Liver (tissue), 9 donors: ENCODE results near the gene ZNF410. TPM values are rescaled to one million over a fixed set of nuclear protein-coding genes. Genes with fewer than 3 reads are reported as not detected.

Source experiments
- DNase-seq: peaks from one replicate; pipeline ENCODE4 v3.0.0-alpha.2; 2017; ENCODE audit warnings: low spot score
- H3K27ac ChIP-seq, 2 donors: one replicate each; pipeline ENCODE4 v1.7.0; 2013; ENCODE audit warnings: inconsistent platforms in 2 of 2, low read length in 2 of 2, control low read depth in 1 of 2, low read depth in 1 of 2, mild to moderate bottlenecking in 1 of 2
- H3K27me3 ChIP-seq, 4 donors: one replicate each; pipeline versions ENCODE4 v1.6.1 to v1.7.0; 2013; ENCODE audit warnings: low read length in 3 of 4, inconsistent platforms in 1 of 4, mild to moderate bottlenecking in 1 of 4, moderate library complexity in 1 of 4; ENCODE audit not compliant: control insufficient read depth in 4 of 4, insufficient read depth in 4 of 4
- H3K36me3 ChIP-seq, 4 donors: one replicate each; pipeline versions ENCODE4 v1.6.1 to v1.7.0; 2013; ENCODE audit warnings: low read length in 3 of 4, mild to moderate bottlenecking in 3 of 4, low read depth in 1 of 4, moderate library complexity in 1 of 4; ENCODE audit not compliant: control insufficient read depth in 4 of 4, insufficient read depth in 3 of 4
- H3K4me1 ChIP-seq, 4 donors: one replicate each; pipeline versions ENCODE4 v1.6.1 to v1.7.0; 2013; ENCODE audit warnings: low read length in 3 of 4, mild to moderate bottlenecking in 3 of 4, moderate library complexity in 1 of 4; ENCODE audit not compliant: control insufficient read depth in 4 of 4, insufficient read depth in 4 of 4
- H3K4me3 ChIP-seq, 3 donors: one replicate each; pipeline versions ENCODE4 v1.6.1 to v1.7.0; 2013; ENCODE audit warnings: low read length in 3 of 3, control low read depth in 1 of 3, low read depth in 1 of 3, mild to moderate bottlenecking in 1 of 3
- H3K9ac ChIP-seq, 2 donors: one replicate each; pipeline ENCODE4 v1.7.0; 2013; ENCODE audit warnings: low read length in 2 of 2, mild to moderate bottlenecking in 2 of 2, moderate library complexity in 2 of 2, control low read depth in 1 of 2, low read depth in 1 of 2
- H3K9me3 ChIP-seq, 4 donors: one replicate each; pipeline versions ENCODE4 v1.6.1 to v1.7.0; 2013; ENCODE audit warnings: low read length in 3 of 4; ENCODE audit not compliant: control insufficient read depth in 4 of 4
- EGR1 ChIP-seq, 2 donors: IDR thresholded peaks; 2 replicates each; pipeline ENCODE4 v1.6.1; 2016 to 2018; ENCODE audit warnings: antibody characterized with exemption in 2 of 2, low read depth in 2 of 2
- FOXA1 ChIP-seq: IDR thresholded peaks from 2 replicates; pipeline ENCODE4 v1.6.1; 2016; ENCODE audit warnings: antibody characterized with exemption
- FOXA2 ChIP-seq: IDR thresholded peaks from 2 replicates; pipeline ENCODE4 v1.6.1; 2016; ENCODE audit warnings: antibody characterized with exemption
- GABPA ChIP-seq, 2 donors: IDR thresholded peaks in 1 of 2; conservative IDR thresholded peaks in 1 of 2; 2 replicates each; pipeline ENCODE4 v1.6.1; 2016; ENCODE audit warnings: antibody characterized with exemption in 2 of 2, mild to moderate bottlenecking in 1 of 2, moderate library complexity in 1 of 2
- HNF4A ChIP-seq, 2 donors: conservative IDR thresholded peaks; 2 replicates each; pipeline ENCODE4 v1.6.1; 2016; ENCODE audit warnings: antibody characterized with exemption in 2 of 2, mild to moderate bottlenecking in 2 of 2
- HNF4G ChIP-seq: IDR thresholded peaks from 2 replicates; pipeline ENCODE4 v1.6.1; 2016; ENCODE audit warnings: antibody characterized with exemption
- JUND ChIP-seq, 2 donors: IDR thresholded peaks; 2 replicates each; pipeline ENCODE4 v1.6.1; 2016; ENCODE audit warnings: antibody characterized with exemption in 2 of 2
- NR2F2 ChIP-seq: IDR thresholded peaks from 2 replicates; pipeline ENCODE4 v1.6.1; 2016; ENCODE audit warnings: antibody characterized with exemption
- RAD21 ChIP-seq, 2 donors: IDR thresholded peaks; 2 replicates each; pipeline ENCODE4 v1.6.1; 2016; ENCODE audit warnings: antibody characterized with exemption in 2 of 2, mild to moderate bottlenecking in 2 of 2
- RXRA ChIP-seq, 2 donors: IDR thresholded peaks; 2 replicates each; pipeline ENCODE4 v1.6.1; 2017 to 2018; ENCODE audit warnings: antibody characterized with exemption in 2 of 2, mild to moderate bottlenecking in 1 of 2
- SP1 ChIP-seq: IDR thresholded peaks from 2 replicates; pipeline ENCODE4 v1.6.1; 2018; ENCODE audit warnings: antibody characterized with exemption, mild to moderate bottlenecking
- TAF1 ChIP-seq: conservative IDR thresholded peaks from 2 replicates; pipeline ENCODE4 v1.6.1; 2016; ENCODE audit warnings: antibody characterized with exemption, mild to moderate bottlenecking
- YY1 ChIP-seq: IDR thresholded peaks from 2 replicates; pipeline ENCODE4 v1.6.1; 2016; ENCODE audit warnings: antibody characterized with exemption, mild to moderate bottlenecking
- WGBS: extraction: QIAGEN DNeasy Blood & Tissue Kit; methylation state at CpG from one replicate; pipeline ENCODE4 v1.1.7; 2013; 5-methylcytosine and 5-hydroxymethylcytosine counted together
- polyA plus RNA-seq, 2 donors: library from polyadenylated mRNA; stranded (reverse) in 1 of 2; unstranded in 1 of 2; fragments of 200-250 nt in 1 of 2; fragments of >200 nt in 1 of 2; fragmentation: Nextera tagmentation in 1 of 2; extraction: Ambion mirVana in 1 of 2; gene quantifications; one replicate each; pipeline versions ENCODE4 v1.2.1 to v1.2.3, GENCODE V29; 2013 to 2015
- total RNA-seq, 2 donors: library from RNA; depleted of rRNA; stranded (reverse); fragments of >200 nt; gene quantifications; one replicate each; pipeline ENCODE4 v1.2.3, GENCODE V29; 2014
- TF ChIP-seq, protein P1 (sequence below): fragments of 150-350 bp; IDR thresholded peaks from 2 replicates; pipeline ENCODE4 v1.5.1; 2017; ENCODE audit warnings: improper control_type of control experiment, low read depth, low read length; ENCODE audit not compliant: missing input control
- TF ChIP-seq, protein P2 (sequence below): IDR thresholded peaks from 2 replicates; pipeline ENCODE4 v1.6.1; 2016; ENCODE audit warnings: antibody characterized with exemption
- TF ChIP-seq, protein P3 (sequence below): IDR thresholded peaks from 2 replicates; pipeline ENCODE4 v1.6.1; 2016; ENCODE audit warnings: antibody characterized with exemption
- TF ChIP-seq, protein P4 (sequence below): IDR thresholded peaks from 2 replicates; pipeline ENCODE4 v1.6.1; 2016; ENCODE audit warnings: antibody characterized with exemption, mild to moderate bottlenecking
- donor health status: healthy.
- donor health status: healthy.
- donor health status: healthy.
- donor health status: healthy.
- donor health status: healthy.

Gene ZNF410
- total and polyA plus RNA-seq, 4 donors: 11.2 to 33.0 (median 21.6) TPM

DNA sequence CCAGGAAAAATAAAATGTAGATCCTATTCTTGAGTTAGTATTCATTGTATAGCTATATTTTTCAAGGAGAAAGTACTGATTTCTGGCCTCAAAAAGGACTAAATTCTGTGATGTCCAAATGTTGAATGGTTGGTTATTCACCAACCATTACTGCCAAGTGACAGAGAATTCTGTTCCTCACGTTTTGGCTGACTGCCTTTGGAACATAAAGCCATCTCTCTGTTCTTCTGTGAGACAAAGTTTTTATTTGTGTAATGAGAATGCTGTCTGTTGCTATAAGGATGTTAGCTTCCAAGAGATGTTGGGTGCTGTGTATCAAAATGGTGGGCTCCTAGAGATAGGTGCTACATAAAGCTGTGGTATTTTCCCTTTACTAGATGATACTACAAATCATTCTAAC, 9.3 kb downstream of the ZNF410 start:
- no peak overlapping the region for H3K9ac ChIP-seq
- H3K4me3 ChIP-seq: no peak overlapping the region
- H3K9me3 ChIP-seq: no peaks in the 10 kb centered on the region
- H3K27me3 ChIP-seq: no peaks in the 10 kb centered on the region
- DNase-seq: no peak
- TF ChIP-seq JUND (IDR thresholded peaks at IDR 0.05) (no peak), SP1 (no peak), GABPA (IDR thresholded peaks at IDR 0.05 in 1 of 2, conservative IDR thresholded peaks at IDR 0.05 in 1 of 2) (no peak)
- WGBS: 72% methylated on average over 1 of the region's 1 CpG
- H3K36me3 ChIP-seq: peaks cover 7 to 62% (median 50%) of the 10 kb centered on the region in 4 donors
- H3K27ac ChIP-seq: peak overlapping the region in 1 of 2 donors; percentile 38
- H3K4me1 ChIP-seq: no peaks in the 10 kb centered on the region

DNA sequence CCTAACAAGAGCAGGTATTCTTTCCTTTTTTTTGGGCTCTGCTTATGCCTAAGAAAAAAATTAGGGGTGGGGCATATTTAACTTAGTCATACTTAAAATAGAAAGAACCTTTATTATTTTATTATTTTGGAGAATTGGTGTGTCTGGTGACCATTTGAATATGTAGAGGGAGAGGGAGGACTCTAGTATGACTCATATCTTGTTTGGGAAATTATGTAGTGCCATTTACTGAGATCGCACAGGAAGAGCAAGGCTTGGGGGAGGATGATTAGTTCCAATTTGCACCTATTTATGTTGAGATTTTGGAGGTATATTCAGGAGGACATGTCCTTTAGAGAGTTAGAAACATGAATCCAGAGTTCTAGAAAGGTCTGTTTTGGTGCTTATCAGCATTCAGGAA, 9.9 kb downstream of the ZNF410 start:
- Histone ChIP-seq H3K36me3 (peaks cover 7 to 62% (median 51%) of the 10 kb centered on the region in 4 donors), H3K9ac (no peak overlapping the region), H3K4me3 (no peak overlapping the region), H3K27ac (peak overlapping the region in 1 of 2 donors; percentile 38), H3K27me3 (no peaks in the 10 kb centered on the region), H3K9me3 (no peaks in the 10 kb centered on the region), H3K4me1 (no peaks in the 10 kb centered on the region)
- 81% methylated on average over 1 of the region's 1 CpG for WGBS
- TF ChIP-seq EGR1 (IDR thresholded peaks at IDR 0.05; ENCODE audit: low read depth in 2 of 2): no peak
- TF ChIP-seq, protein P1, sequence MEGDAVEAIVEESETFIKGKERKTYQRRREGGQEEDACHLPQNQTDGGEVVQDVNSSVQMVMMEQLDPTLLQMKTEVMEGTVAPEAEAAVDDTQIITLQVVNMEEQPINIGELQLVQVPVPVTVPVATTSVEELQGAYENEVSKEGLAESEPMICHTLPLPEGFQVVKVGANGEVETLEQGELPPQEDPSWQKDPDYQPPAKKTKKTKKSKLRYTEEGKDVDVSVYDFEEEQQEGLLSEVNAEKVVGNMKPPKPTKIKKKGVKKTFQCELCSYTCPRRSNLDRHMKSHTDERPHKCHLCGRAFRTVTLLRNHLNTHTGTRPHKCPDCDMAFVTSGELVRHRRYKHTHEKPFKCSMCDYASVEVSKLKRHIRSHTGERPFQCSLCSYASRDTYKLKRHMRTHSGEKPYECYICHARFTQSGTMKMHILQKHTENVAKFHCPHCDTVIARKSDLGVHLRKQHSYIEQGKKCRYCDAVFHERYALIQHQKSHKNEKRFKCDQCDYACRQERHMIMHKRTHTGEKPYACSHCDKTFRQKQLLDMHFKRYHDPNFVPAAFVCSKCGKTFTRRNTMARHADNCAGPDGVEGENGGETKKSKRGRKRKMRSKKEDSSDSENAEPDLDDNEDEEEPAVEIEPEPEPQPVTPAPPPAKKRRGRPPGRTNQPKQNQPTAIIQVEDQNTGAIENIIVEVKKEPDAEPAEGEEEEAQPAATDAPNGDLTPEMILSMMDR: no peak
- TF ChIP-seq JUND (IDR thresholded peaks at IDR 0.05): no peak
- TF ChIP-seq, protein P2, sequence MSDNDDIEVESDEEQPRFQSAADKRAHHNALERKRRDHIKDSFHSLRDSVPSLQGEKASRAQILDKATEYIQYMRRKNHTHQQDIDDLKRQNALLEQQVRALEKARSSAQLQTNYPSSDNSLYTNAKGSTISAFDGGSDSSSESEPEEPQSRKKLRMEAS: no peak
- no peak for TF ChIP-seq SP1
- TF ChIP-seq HNF4G: no peak
- no peak for TF ChIP-seq YY1
- TF ChIP-seq RAD21 (IDR thresholded peaks at IDR 0.05): no peak
- TF ChIP-seq, protein P3, sequence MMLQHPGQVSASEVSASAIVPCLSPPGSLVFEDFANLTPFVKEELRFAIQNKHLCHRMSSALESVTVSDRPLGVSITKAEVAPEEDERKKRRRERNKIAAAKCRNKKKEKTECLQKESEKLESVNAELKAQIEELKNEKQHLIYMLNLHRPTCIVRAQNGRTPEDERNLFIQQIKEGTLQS: no peak
- no peak for TF ChIP-seq FOXA2
- TF ChIP-seq GABPA (IDR thresholded peaks at IDR 0.05 in 1 of 2, conservative IDR thresholded peaks at IDR 0.05 in 1 of 2): no peak
- TF ChIP-seq TAF1: no peak
- TF ChIP-seq, protein P4, sequence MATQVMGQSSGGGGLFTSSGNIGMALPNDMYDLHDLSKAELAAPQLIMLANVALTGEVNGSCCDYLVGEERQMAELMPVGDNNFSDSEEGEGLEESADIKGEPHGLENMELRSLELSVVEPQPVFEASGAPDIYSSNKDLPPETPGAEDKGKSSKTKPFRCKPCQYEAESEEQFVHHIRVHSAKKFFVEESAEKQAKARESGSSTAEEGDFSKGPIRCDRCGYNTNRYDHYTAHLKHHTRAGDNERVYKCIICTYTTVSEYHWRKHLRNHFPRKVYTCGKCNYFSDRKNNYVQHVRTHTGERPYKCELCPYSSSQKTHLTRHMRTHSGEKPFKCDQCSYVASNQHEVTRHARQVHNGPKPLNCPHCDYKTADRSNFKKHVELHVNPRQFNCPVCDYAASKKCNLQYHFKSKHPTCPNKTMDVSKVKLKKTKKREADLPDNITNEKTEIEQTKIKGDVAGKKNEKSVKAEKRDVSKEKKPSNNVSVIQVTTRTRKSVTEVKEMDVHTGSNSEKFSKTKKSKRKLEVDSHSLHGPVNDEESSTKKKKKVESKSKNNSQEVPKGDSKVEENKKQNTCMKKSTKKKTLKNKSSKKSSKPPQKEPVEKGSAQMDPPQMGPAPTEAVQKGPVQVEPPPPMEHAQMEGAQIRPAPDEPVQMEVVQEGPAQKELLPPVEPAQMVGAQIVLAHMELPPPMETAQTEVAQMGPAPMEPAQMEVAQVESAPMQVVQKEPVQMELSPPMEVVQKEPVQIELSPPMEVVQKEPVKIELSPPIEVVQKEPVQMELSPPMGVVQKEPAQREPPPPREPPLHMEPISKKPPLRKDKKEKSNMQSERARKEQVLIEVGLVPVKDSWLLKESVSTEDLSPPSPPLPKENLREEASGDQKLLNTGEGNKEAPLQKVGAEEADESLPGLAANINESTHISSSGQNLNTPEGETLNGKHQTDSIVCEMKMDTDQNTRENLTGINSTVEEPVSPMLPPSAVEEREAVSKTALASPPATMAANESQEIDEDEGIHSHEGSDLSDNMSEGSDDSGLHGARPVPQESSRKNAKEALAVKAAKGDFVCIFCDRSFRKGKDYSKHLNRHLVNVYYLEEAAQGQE: no peak
- TF ChIP-seq HNF4A (conservative IDR thresholded peaks at IDR 0.05): no peak
- no peak for TF ChIP-seq FOXA1
- no peak for TF ChIP-seq RXRA (IDR thresholded peaks at IDR 0.05)
- no peak for TF ChIP-seq NR2F2
- no peak for DNase-seq
